Stimulated activated CD8-positive, alpha-beta memory T cell treated with anti-CD3 and anti-CD28 coated beads, Interleukin-7, amount 100 ng/mL, for 1 hour (primary cell): ENCODE results near the gene ZNF335.
A peak's percentile ranks its signal among the peaks of the same experiment; 100 is the strongest.
"Not testable (repeated sequence)": the region's sequence is repeated elsewhere in the genome, so short reads cannot be mapped to it uniquely, and the experiment has no call there.

Source experiments
- DNase-seq, 2 donors: peaks; one replicate each; pipeline ENCODE4 v3.0.0-alpha.2; 2020; ENCODE audit warnings: low read depth in 2 of 2

ZNF335 gene

DNA sequence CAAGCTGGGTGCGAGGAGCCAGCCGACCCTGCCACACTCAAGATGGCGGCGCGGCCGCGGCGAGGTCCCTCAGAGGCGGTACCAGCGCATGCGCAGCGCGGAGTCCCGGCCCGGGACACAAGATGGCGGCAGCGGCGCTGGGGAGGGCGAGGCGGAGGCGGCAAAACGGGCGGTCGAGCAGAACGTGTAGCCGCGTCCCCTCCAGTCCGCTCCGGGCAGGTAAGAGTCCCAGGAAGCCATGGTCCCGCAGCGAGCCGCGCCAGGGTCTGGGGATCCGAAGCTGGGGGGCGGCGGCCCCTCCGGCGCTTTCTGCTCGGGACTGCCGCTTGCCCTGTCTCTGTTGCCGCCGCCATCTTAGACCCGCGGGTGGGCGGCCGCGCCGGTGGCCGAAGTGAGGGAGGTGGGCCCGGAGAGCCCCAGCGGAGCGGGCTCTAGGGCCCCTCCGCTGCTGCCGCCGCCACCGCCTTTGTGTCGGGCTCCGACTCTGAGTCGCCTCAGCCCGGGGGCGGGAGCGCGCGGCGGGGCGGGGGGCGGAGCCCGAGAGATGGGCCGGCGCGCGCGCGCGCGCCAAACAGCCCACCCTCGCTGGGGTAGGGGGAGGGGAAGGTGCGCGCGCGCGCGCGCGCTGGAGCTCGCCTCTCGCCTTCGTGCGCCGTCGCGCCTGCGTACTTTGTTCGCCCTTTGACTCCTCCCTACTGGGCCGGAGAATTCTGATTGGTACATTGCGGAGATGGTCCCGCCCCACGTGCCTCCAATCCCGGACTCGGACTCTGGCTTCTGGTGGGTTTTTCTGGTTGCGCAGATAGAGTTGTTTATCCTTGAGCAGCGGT is 37.2 kb downstream of the ZNF335 start, which contains the start of gene PCIF1:
Gene PCIF1, plus strand, starts transcription at position 98 of the 830 bp plus-strand sequence. CDS start 4,317 bp downstream, outside the sequence.
- peak; percentile 96 to 98 for DNase-seq

DNA sequence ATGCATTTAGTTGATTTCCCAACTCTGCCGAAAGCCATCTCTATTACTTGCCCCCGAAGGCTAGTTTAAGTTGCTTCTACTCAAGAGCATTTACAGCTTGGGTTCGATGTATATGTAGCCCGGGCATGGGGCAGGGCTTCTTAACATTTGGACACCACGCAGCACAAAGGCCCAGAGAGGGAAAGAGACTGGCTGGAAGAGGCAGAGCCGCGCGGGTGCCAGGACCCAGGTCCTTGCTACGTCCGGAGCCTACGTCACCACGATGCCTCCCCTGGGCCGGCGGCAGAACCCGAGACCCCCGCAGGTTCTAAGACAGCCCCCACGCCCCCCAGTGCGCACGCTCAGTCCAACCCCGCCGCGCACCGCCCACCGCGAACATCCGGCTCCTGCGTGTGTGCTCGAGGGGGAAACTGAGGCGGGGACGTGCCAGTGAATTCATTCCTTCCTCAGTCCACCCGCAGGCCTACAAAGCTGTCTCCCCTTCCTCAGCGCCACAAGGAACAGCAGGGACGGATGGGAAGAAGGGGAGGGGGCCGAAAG is 37.9 kb downstream of the ZNF335 start:
- no peak for DNase-seq

DNA sequence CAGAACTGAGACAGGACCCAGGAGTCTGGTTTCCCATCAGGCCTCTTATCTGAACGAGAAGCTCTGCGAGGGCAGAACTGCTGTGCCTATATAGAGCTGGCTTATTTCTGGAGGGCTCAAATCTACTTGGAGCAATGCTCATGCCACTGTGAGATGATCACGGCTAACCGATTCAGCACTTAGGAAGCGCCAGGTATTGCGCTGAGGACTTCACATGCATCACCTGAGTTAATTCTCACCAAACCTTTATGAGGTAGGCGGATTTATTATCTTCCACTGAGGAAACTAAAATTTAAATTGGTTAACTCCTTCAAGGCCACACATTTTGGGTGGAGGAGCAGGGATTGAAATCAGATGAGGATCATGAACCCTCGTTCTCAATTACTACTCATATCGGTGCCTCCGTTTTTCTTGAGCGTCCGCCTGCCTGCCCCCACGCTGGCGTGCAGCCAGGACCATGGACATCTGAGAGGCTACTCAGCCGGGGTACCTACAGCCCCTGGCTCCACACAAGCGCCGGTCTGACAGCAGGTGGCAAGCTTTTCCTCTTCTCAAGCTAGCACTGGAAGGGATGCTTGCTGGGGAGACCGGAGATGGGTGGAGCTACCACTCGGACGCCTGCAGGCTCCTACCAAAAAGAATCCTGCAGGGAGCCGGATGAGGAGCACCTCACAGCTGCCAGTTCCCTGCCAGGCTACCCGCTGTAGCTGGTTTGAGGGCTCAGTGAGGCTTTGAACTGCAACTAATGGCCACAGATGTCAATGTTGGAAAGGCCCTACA is 38.5 kb downstream of the ZNF335 start:
- DNase-seq: peak; percentile 20 to 29

DNA sequence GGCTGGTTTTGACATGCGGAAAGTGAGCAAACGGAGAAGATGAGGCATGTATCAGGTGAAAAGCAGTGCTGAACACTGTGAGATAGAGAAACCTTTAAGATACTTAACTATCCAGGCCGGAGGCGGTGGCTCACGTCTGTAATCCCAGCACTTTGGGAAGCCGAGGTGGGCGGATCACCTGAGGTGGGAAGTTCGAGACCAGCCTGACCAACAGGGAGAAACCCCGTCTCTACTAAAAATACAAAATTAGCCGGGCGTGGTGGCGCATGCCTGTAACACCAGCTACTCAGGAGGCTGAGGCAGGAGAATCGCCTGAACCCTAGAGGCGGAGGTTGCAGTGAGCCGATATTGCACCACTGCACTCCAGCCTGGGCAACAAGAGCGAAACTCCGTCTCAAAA is 40.3 kb downstream of the ZNF335 start:
- not testable (repeated sequence) for DNase-seq

DNA sequence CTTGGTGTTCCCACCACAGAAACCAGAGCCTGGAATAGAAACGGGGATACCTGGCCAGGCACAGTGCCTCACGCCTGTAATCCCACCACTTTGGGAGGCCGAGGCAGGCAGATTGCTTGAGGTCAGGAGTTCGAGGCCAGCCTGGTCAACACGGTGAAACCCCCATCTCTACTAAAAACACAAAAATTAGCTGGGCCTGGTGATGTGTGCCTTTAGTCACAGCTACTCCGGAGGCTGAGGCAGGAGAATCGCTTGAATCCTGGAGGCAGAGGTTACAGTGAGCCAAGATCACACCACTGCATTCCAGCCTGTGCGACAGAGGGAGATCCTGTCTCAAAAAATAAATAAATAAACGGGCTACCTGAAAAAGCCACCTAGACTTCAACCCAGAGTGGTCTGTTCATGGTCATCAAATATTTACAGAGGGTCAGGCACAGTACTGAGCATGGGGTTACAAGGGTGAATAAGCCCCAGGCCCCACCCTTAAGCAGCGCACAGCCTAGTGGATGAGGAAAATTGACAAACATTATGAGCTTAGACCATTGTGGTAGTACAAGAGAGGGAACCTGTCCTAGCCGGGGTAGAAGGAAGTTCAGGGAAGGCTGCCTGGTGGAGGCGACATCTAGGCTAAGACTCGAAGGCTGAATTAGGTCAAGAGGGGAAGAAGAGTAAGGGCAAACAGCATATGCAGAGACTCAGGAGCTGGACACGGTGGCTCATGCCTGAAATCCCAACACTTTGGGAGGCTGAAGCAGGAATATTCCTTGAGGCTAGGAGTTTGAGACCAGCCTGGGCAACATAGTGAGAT is 44.7 kb downstream of the ZNF335 start:
- no peak for DNase-seq

DNA sequence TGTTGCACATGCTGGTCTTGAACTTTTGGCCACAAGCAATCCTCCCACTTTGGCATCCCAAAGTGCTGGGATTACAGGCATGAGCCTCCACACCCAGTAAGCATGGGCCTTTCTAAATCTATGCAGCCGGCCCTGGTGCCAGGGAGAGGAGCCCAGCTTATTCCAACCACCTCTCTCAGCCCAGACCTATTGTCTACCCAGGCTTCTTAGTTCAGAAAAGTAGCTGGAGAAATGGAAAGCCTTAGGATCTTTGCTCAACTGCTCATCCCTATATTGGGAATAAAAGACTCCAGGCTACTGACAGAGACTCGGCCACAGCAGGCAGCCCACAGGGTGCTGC is 45.3 kb downstream of the ZNF335 start:
- DNase-seq: no peak

DNA sequence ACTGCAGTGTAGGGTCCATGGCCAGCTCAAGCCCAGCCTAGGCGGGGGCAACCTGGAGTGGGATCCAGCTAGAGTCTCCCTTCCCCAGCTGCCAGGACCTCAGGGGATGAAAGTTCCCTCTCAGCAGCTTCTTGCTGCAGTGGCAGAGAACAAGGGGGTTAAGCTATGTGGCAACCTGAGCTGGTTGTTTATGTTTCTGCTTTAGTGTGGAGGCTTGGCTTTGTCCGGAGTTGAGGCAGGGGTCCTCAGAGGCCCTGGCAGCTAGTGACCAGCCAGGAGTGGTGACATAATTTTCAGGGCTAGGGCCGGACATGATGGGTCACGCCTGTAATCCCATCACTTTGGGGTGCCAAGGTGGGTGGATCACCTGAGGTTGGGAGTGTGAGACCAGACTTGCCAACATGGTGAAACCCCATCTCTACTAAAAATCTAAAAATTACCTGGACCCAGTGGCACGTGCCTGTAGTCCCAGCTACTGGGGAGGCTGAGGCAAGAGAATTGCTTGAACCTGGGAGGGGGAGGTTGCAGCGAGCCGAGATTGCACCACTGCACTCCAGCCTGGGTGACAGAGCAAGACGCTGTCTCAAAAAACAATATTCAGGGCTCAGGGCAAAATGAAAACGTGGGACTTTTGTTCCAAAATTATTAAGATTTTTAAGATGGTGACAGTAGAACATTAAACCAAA is 46.0 kb downstream of the ZNF335 start:
- no peak for DNase-seq

DNA sequence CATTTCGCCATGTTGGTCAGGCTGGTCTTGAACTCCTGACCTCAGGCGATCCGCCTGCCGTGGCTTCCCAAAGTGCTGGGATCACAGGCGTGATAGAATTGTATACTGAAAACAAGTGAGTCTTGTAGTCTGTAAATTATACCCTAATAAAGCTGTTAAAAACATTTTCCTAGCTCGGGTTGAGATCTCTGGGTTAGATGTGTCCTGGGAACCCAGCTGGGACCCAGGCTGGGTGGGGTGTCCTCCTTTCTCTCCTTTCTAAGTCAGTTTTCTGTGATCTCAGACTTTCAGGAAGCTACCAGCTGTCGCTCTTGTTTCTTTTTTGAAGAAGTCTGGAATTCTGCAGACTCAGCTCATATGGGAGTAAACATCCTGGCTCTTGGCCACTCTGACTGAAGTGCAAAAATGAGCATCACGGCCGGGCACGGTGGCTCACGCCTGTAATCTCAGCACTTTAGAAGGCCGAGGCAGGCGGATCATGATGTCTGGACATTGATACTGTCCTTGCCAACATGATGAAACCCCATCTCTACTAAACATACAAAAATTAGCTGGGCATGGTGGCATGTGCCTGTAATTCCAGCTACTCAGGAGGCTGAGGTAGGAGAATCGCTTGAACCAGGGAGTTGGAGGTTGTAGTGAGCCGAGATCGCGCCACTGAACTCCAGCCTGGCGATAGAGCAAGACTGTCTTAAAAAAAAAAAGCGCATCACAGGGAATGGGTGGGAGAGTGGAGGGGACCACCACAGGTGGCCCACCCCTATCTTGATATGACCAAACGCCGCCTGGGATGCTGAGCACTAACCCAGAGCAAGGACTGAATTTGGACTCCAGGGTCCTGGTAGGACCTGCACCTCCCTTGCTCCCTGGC is 47.4 kb downstream of the ZNF335 start:
- DNase-seq: no peak

DNA sequence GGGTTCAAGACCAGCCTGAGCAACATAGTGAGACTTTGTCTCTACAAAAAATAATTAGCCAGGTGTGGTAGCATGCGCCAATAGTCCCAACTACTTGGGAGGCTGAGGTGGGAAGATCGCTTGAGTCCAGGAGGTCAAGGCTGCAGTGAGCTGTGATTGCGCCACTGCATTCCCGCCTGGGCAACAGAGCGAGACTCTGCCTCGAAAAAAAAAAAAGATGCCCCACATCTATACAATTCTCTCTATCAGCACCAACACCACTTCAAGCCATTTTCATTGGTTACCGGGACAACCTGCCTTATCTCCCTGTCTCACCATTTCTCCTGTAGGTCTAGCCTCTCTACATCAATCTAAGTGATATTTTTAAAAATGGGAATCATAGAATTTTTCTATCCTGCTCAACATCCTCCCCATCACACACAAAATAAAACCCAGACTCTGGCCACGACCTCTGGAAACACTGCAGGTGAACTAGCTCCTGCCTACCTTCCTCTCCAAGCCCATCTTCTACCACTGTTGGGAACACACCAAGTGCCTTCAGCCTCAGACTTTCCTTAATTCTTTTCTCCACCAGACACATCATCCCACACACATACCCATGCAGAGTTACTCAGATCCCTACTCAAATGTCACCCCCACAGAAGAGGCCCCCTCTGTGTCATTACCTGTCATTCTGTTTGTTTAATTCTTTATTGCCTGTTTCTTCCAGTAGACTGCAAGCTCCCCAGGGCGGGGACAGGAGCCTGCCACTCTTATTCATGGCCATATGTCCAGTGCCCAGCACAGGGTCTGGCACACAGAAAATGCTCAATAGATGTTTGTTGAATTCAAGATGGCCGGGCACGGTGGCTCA is 50.4 kb downstream of the ZNF335 start:
- DNase-seq: no peak

DNA sequence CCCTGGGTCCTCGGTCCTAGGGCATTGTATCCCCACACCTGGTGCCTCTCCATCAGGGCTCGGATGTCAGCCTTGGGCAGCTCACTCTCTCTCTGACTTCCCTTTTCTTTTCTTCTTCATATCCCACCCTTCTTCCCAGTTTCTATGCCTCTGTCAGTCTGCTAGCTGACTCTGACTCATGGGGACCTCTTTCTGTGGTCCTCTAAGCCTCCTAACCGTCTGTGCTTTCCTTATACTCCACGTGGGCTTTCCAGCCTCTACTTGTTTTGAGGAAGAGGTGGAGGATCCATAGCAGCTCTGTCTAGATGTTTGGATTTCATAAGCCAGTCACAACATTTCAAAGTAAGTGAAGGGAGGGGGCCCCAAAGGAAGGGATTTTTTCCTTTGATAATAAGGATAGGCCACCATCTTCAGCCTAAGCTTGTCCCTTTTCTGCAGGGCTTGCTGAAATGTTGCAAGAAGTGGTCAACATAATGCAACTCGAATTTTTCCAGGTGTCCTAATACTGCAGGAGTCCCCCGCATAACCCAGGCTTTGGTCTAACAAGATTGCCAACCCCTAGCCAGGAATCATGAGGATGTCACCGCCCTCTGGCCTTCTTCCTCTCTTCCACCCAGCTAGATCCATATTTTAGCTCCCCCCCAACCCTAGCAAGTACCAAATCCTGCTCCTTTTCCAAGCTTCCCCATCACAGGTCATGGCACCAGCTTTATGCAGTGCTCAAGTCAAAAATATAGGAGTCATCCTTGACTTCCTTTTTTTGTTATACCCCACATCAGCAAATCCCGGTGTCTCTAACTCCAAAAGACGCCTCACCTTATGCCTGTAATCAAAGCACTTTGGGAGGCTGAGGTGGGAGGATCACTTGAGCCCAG is 51.3 kb downstream of the ZNF335 start:
- no peak for DNase-seq

DNA sequence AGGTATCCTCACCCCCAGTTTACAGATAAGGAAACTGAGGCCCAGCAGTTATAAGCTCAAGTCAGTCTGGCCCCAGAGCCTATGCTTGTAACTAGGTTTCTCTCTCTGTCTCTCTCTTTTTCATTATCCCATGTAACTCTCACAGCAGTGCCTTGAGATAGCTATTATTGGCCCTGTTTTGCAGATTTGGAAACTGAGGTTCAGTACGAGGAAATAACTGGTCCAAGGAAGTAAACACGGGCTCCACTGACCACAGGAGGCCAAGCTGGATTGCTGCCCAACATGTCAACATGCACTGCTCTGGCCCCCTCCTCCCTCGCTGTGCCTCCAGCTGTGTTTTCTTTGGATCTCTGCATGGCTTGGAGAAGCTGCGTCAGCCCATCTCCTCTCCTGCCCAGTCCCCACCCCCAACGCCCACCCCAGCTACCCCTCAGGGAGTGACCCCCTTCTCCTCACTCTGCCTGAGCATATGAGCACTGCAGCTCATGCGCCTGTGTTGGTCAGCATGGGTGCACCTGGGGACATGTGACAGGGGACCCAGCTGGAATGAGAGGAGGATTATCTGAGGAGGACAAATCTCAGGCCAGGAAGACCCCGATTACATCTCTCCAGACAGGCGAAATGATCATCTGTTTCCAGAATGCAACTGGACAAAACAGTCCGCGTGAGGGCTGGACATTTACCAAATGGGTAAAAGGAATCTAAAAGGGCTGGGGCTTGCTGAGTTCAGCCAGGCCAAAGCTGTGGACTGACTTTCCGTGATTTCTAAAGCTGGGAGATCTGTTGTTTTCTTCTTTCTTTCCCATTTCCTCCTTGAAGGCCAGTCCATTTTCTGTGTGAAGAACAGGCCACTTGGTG is 52.2 kb downstream of the ZNF335 start:
- no peak for DNase-seq

DNA sequence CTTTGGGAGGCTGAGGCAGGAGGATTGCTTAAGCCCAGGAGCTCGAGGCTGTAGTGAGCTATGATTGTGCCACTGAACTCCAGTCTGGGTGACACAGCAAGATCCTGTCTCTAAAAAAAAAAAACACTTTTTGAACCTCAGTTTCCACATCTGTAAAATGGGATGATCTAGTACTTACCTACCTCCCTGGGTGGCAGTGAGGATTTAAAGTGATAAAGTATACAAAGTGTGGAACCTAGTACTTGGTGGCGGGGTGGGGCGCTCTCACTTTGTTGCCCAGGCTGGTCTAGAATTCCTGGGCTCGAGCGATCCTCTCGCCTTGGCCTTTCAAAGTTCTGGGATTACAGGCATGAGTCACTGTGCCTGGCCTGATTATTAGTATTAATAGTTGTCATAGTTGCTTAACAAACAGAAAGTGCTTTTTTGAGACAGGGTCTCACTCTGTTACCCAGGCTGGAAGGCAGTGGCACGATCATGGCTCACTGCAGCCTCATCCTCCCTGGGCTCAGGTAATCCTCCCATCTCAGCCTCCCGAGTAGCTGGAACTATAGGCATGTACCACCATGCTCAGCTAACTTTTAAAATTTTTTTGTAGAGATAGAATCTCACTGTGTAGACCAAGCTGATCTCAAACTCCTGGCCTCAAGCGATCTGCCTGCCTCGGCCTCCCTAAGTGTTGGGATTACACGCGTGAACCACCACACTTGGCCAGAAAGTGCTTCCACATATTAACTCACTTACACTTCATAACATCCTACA is 53.0 kb downstream of the ZNF335 start:
- no peak for DNase-seq

DNA sequence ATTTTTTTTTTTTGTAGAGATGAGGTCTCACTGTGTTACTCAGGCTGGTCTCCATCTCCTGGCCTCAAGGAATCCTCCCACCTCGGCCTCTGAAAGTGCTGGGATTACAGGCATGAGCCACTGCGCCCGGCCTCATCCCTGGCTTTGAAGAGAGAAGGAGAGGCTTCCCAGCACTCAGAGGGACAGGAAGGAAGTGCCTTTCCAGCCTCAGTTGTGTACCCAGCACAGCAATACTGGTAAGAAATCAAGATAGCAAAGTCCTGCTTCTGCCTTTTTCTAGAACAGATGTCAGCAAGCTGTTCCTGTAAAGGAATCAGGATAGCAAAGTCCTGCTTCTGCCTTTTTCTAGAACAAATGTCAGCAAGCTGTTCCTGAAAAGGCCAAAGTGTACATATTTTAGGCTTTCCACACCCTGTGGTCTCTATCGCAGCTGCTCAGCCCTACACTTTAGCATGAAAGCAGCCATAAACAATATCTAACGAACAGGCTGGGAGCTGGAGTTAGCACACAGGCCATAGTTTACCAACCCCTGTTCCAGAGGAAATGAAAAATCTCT is 53.7 kb downstream of the ZNF335 start:
- DNase-seq: no peak

DNA sequence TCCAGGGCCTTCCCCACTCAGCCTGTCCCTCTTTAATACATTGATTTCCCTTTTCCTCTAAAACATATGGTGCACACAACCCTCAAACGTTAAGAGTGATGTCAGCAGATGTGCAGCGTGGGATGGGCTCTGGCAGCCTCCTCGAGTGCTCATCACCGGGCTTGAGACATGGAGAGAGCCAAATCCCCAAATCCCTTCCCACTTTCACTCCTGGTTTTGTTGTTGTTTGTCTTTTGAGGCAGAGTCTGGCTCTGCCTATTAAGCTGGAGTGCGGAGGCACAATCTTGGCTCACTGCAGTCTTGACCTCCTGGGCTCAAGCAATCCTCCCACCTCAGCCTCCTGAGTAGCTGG is 54.2 kb downstream of the ZNF335 start:
- no peak for DNase-seq

DNA sequence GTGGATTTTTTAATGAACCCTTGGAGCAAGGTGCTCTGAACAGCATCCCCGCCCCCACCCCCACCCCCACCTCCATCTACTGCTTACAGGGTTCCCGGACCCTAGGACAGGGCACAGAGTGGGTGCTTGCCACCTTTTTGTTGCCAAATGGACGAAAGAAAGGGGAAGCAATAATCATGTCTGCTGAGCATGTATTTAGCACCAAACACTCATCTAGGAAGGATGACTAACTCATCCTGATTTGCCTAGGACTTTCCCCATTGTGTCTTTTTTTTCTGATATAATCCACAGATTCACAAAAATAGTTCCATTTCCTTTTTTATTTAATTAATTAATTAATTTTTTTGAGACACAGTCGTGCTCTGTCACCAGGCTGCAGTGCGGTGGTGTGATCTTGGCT is 58.9 kb downstream of the ZNF335 start:
- DNase-seq: no peak

DNA sequence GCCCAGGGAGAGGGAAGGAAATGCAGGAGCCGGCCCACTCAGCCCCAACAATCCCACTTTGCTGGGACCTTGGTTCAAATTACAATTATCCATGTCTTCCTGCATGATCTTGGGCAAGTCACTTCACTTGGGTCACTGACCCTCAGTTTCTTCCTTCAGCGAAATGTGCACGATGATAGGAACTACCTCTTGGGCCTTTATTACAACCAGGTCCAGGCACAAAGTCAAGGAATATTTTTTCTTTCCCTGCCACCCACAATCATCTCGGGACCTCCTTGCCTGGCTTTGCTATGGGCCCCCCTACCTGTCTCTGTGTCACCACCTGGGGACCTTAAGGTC is 59.7 kb downstream of the ZNF335 start:
- DNase-seq: no peak
